ENCODE results near the gene CYB5D1.
"Not testable (repeated sequence)": the region's sequence is repeated elsewhere in the genome, so short reads cannot be mapped to it uniquely, and the experiment has no call there.

CYB5D1 gene

DNA sequence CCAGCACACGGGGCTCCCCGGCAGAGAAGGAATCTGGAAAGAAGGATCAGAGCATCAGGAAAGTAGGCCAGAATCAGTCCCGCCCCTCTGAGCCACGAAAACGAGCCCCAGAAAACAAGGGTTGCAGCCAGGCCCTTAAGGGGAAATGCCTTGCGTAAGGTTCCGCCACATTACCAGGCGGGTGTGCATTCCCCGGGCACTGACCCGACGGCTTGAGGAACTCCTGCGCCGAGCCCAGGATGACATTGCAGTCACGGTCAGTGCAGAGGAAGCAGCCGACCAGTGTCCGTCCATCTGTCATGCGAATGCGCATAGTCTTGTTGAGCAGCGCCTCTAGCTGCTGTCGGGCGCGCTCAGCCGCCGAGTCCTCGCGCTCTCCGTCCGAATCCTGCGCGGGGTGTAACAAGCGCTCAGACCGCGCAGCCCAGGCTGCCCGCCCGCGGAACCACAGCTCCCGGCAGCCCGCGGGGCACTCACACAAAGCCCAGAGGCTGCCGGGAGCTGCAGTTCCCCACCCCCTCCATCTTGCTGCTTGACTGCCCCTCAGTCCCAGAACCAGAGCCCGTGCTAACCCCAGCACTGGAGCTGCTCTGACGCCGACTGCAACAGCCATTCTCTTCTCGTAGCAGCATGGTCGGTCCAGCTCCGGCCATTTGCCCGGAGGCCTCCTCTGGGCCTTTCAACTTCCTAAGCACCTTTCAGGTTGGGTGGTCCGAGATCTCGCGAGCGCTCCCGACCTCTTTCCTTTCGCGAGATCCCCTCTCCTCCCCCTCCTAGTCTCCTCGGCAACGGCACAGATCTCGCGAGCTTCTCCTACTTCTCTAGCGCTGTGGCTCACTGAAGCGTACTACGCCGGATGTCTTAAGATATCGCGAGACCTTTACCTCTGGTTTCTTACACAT lies 741 bp upstream of the CYB5D1 start, which contains the start of gene NAA38:
TSS of gene NAA38 (minus strand) at position 749 of the 902 bp plus-strand sequence. CDS start at position 653, 96 bp downstream.
- DNase-seq, result peak; percentile 90 to 91

DNA sequence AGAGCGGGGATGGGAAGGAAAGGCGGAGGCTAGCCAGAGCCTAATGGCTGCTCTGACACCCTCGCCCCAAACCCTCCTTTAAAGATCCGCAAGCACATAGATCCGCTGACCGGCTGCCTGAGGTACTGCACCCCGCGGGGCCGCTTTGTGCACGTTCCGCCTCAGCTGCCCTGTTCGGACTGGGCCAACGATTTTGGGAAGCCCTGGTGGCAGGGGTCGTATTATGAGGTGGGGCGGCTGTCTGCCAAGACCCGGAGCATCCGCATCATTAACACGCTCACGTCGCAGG lies 663 bp downstream of the CYB5D1 start:
- peak; percentile 45 to 52 for DNase-seq

DNA sequence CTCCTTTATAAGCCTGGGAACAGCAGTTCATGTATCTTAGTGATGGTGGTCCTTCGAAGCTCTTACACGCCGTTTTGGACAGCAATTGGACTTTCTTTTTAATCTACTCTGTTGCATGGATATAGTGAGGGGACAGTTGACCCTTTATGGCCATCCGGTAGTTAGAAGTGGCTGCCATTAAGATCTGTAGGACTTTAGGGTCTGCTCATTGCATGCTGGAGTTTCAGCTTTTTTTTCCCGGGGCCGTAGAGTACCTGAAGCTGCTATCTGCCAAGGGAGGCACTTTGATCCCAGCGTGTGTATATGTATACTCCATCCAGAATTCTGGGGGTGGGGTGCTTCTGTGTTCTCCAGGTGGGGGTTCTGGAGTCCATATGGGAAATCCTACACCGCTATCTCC lies 1.2 kb downstream of the CYB5D1 start:
- no peak for DNase-seq

DNA sequence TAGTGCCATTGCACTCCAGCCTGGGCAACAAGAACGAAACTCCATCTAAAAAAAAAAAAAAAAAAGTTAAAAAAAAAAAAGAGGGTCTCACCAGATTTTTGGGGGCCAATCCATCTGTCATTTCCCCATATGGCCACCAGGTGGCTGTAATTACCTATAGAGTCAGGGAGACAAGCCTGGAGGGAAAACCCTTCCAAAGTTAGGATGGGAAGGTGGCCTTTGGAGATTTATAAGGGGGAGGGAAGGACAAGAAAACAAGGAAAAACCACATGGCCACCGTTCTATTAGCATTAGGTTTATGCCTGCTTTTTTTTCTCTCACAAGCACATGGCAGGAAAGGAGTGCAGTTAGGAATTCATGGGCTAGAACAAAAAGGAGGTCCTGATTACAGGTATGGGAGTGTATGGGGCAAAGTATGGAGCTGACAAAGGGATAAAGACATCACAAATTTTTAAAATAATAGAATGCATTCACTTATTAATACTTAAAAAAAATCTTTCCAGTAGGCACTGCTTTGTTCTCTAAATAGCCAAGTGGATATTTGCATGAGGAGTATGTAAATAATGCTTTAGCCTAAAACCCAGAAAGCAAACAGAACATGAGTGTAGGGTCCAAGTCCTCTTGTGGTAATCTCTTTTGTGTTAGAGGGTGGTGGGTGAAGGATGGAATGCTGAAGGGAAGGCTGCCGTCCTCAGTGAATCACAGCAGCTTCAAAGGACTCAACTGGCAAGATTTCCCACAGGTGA lies 5.1 kb downstream of the CYB5D1 start:
- peak; percentile 39 to 61 for DNase-seq

DNA sequence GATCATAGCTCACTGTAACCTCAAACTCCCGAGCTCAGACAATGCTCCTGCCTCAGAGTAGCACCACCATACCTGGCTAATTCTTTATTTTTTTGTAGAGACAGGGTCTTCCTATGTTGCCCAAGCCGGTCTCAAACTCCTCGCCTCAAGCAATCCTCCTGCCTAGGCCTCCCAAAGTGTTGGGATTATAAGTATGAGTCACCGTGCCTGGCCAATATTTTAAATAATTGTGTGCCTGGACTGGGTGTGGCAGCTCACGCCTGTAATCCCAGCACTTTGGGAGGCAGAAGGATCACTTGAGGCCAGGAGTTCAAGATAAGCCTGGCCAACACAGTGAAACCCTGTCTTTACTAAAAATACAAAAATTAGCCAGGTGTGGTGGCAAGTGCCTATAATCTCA lies 6.6 kb downstream of the CYB5D1 start:
- not testable (repeated sequence) for DNase-seq

DNA sequence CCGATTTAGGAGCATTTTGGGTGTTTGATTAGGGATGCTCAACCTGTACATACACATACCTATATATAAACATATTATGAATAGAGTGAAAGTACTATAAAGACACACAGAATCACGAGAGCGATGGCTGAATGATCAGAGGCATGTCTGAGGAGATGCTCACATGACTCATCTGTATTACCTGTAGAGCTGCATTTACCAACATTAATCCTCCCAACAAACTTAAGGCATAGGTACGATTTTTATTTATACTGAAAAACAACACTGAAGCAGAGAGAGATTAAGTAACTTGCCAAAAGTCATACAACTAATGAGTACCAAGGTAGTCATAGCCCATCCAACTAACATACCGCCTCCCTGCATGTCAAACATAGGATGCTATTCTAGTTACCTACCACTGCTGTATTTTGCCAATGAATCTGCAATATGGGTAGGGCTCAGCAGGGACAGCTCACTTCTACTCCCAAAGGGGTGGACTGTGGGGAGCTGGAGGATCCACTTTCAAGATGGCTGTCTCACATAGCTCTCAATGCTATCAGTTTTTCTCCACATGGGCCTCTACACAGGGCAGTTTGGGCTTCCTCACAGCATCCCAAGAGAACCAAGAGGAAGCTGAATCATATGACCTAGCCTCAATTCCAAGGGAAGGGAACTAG lies 7.3 kb downstream of the CYB5D1 start:
- no peak for DNase-seq

DNA sequence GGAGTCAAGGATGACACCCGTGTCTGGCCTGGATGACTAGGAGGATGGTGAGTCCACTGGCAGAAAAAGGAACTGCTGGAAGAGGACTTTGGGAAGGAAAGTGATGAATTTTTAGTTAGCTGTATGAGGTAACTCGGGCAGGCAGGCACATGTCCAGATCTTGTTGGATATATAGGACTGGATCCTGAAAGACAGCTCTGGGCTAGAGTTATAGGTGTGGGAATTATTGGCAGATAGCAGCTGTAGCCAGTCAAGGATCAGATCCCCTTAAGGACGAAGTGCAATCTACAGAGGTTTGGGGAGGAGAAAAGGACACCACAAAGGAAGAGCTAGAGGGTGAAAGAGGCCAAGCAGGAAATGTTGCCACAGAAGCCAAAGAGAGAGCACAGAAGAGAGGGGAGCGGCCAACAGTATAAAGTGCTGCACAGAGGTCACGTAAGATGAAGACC lies 10.1 kb downstream of the CYB5D1 start:
- DNase-seq, result peak in 1 of 2 donors; percentile 14

DNA sequence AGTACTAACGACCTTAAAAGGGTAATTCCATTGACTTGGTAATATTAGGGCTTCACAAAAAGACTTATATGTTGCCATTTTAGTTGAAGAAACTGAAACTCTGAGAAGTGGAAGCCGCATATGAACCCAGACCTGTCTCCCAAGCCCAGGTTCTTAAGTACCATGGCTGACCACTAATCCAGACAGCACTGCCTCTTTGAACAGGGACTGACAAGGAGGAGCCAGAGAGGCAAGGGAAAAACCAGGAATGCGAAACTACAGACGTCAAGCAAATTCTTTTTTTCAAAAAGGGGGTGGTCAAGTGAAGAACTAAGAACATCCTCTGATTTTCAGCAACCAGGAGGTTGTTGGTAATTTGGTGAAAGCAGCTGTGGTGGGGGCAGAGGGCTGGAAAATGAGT lies 15.2 kb downstream of the CYB5D1 start:
- DNase-seq, result no peak

DNA sequence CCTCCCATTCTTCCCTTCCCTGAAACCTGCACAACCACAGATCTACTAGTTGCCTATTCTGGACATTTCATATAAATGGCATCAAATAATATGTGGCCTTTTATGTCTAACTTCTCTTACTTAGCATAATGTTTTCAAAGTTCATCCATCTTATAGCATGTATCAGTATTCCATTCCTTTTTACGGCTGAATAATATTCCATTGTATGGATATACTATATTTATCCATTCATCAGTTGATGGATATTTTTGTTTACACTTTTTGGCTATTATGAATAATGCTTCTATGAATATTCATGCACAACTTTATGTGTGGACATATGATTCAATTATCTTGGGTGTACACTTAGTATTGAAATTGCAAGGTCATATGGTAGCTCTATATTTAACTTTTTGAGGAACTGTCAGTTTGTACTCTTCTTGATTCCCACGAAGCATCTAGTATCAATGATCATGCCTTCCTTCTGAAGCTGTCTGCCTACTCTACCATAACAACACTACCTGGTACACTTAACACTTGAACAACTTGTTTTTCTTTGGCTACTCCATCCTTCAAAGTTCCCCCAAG lies 18.1 kb downstream of the CYB5D1 start:
- no peak for DNase-seq

DNA sequence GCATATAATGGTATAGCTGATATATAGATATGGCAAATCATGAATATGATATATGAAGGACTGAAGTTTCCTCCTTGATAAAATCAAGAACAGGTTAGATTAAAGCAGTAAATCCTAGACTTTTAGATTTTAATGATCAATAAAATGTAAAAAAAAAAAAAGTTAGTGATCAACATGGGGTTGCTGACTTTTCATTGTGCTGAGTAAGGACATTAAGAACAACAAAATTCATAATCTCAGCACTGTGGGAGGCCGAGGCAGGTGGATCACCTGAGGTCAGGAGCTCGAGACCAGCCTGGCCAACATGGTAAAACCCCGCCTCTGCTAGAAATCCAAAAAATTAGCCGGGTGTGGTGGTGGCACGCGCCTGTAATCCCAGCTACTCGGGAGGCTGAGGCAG lies 20.4 kb downstream of the CYB5D1 start:
- no peak for DNase-seq

DNA sequence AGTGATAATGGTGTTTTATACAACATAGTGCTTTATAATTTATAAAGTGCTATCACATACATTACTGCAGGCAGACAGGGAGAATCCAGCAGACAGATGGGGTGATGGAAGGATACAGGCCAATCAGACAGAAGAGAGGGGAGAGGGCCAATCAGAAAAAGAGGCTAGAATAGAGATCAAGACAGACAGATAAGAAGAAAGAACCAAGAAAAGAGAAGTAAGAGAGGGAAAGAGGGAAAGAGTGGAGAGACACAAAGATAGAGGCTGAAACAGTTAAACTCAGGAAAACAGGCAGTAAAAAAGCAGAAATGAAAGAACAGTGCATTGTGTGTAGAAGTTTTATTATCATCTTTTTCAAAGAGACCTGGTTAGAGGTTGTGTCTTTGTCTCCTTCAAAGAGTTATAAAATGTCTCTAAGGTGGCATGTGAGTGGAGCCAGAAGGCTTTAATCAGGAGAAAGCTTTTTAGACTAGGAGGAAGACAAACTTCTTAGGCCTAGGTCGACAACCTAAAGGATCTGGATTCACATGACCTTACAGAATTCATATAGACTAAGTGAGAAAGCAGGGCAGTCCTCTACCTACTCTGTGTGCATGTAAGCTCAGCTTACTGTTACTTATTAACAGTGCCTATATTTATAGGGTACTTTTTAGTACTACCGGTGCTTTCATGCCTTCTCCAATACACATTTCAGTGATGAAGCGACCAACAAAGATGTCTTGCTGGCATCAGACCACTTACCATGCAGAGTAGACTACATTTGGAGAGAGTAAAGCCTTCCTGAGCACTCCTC lies 22.5 kb downstream of the CYB5D1 start:
- DNase-seq, result no peak

DNA sequence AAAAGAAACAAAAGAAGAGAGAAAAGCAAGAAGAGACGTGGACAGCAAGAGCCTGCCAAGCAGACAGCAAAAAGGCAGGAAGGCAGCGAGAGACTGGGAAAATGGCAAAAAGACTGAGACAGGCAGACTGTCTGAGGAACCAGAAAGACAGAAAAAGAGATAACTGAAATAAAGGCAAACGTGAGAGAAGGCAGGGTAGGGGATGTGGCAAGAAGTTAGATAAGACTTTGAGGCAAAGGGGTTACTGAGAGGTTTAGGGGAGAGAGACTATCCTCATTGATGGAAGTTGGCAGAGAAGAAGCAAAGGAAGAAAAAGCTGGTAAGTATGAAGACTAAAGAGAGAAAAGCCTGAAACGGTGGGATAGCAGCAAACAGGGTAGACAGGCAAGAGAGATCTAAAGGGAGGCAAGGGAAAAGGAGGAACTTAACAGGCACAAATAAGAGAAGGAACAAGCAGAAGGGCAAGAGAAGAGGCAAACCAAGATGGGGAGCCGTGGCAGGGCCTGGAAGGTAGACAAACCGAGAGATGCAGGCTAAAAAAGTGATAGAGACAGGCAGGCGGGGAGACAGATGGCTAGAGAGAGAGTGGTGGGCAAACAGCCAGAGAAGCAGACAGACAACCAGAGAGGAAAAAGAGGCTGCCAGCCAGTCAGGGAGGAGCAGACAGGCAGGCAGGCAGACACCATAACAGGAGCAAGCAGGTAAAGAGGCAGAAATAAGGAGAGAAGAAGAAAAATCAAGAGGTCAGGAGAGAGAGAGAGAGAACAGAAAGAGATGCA lies 23.7 kb downstream of the CYB5D1 start:
- DNase-seq, result no peak

DNA sequence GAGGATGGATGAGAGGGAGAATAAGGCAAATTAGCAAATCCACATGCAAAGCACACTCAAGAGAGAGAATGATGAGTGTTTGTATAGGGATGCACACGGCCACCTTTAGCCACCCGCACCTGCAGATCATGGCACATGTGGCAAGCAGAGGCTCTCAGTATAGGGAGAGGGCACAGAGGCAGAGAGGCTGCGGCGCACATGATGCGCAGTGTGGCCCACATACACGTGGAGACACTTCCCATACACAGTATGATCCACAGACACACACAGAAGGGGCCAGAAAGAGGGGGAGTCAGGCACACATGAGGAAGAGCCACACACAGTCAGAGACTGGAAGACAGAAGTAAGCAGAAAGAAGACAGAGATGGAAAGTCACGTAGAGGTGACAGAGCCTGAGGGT lies 24.3 kb downstream of the CYB5D1 start:
- peak in 1 of 2 donors; percentile 27 for DNase-seq

DNA sequence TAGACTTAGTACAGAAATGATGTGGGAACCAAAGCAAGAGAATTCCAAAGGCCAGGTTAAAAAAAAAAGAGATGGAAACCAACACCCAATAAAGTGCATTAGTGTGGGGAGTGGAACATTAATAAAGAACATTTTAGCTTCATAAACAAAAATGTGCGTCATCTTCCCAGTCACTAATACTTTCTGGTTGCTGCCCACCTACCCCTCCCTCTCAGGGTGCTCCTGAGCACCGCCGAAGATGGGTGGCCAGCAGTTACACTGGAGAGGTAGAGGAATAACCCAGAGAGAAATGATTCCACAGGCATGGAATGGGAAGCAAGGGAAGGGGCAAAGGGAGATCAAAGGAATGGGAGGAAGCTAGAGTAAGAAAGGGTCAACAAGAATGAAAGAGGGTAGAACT lies 24.8 kb downstream of the CYB5D1 start:
- DNase-seq, result no peak

DNA sequence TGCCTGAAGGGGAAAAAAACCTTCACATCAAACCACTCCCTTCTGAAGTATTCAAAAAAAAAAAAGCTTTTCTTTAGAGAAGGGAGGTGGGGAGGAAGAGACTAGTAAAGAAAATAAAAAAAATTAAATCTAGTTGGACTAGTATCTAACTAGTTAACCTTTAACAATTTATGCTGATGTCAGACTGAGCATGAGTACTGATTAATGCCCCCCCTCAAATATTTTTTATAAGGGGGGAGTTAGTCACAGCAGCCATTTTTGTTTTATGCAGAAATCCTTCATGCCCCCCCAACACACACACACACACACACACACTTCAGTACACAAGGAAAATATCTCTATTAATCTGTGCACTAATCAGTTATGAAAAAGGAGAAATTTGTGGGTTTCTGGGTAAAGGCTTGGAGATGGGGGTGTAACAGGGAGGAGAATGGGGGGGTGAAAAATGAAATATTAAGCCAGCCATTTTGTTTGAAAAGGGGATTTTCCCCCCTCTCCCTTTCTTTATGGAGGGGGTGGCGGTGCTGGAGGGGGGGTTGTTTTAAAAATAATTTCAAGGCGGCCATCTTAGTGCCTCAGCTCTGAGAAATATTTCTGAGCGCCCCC lies 26.1 kb downstream of the CYB5D1 start:
- peak; percentile 27 to 34 for DNase-seq

DNA sequence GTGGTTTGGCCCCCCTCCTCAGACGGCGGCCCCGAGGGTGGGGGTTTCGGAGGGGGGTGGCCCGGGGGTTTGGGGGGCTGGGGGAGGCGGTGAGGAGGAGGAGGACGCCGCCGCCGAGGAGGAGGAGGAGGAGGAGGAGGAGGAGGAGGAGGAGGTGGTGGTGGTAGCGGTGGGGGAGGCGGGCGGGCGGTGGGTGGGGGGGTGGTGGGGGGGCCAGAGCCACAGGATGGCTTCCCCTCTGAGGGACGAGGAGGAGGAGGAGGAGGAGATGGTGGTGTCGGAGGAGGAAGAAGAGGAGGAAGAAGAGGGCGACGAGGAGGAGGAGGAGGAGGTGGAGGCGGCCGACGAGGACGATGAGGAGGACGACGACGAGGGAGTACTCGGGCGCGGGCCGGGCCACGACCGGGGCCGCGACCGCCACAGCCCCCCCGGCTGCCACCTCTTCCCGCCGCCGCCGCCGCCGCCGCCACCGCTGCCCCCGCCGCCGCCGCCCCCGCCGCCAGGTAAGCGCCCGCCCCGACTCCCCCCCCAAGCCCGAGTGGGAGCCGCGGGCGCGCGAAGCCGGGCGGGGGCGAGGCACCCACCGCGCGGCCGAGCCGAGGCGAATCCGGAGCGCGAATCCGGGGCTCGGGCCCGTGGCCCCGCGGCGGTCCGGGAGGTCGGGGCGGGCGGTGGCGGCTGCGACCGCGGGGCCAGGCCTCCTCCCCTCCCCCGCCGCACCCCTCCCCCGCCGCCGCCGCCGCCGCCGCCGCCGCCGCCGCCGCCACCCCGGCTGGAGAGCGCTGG lies 27.0 kb downstream of the CYB5D1 start:
- DNase-seq, result peak; percentile 41 to 44

DNA sequence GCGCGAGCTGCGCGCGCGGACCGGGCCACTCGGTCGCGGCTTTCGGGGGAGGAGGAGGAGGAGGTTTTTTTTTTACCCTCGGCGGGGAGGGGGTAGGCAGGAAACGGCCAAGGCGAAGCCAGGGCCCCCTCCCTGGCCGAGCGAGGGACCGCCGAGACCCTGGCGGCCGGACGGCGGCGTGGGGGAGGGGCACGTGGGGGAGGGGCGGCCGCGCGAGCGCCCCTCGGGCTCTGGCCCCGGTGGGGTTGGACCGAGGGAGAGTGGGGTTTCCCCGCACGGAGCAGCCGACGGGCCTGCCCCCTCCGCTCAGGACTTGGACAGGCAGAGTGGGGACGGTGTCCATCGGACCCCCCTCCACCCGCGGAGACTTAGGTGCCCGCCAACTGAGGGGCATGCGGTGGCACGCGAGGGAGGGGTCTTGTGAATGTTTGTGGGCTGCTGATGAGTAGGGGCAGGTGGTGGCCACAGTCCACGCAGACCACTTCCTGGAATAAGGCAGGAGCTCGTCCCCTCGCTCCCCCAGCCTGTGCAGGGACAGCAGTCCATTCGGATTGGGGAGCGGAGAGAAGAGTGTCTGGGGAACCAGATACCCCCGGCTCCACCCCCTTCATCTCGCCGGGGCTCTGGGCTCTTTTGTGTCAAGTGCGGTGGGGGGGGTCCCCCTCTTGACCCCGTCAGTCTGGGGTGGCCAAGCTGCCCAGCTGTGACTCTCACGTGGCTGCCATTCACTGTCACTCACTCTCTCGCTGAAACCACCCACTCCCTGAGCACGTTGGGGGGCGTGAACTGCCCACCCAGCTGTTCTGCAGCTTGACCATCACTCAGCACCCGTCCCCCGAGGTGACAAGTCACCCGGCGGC lies 27.8 kb downstream of the CYB5D1 start:
- peak; percentile 51 to 55 for DNase-seq

DNA sequence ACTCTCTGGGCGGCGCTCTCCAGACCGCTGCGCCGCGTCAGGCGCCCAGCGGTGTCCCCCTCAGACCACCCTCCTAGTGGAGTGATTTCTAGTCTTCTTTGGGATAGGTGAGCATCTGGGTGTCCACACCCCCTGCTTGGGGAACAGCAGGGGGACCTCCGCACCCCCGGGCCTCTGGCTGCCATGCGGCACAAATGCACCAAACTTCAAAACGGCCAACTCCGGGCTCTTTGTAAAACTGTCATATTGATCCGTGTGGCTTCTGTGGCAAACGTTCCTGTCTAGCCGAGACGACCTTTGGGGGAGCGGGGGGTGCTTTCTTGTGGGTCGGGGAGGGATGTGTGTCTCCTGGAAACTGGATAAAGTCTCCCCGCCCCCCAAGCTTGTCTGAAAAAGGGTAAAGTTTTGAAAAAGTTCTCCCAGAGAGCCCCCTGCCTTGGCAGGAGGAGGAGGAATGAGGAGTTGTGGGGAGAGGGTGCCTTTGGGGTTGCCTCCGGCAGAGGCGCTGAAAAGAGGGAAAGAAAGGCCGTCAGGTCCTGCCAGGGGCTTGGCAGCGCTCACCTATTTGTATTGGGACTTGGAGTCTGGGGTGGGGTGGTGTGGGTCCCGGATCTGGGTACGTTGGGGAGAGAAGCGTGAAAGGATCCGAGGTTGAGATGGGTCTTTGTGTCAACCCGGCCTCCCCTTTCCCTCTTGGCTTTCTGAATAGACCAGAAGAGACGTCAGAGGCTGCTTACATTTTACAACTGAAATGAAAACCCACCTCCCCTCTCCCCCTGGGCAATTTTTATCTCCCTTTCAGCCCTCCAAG lies 28.6 kb downstream of the CYB5D1 start:
- peak; percentile 58 to 65 for DNase-seq
